HFF-Myc (cell line): ENCODE data around the gene SALL4.

Source experiments
- DNase-seq: peaks from one replicate; pipeline ENCODE4 v3.0.0-alpha.2; 2011; ENCODE audit warnings: low read depth; ENCODE audit errors: extremely low read depth
- H3K4me3 ChIP-seq: replicated peaks from 2 replicates; pipeline ENCODE4 v1.5.1; 2011; ENCODE audit warnings: low read depth, mild to moderate bottlenecking, control low read depth, low read length
- CTCF ChIP-seq: IDR thresholded peaks from 2 replicates; pipeline ENCODE4 v1.5.1; 2012; ENCODE audit warnings: mild to moderate bottlenecking, low read depth, low read length, control low read depth; ENCODE audit errors: missing control alignments

SALL4 gene

DNA sequence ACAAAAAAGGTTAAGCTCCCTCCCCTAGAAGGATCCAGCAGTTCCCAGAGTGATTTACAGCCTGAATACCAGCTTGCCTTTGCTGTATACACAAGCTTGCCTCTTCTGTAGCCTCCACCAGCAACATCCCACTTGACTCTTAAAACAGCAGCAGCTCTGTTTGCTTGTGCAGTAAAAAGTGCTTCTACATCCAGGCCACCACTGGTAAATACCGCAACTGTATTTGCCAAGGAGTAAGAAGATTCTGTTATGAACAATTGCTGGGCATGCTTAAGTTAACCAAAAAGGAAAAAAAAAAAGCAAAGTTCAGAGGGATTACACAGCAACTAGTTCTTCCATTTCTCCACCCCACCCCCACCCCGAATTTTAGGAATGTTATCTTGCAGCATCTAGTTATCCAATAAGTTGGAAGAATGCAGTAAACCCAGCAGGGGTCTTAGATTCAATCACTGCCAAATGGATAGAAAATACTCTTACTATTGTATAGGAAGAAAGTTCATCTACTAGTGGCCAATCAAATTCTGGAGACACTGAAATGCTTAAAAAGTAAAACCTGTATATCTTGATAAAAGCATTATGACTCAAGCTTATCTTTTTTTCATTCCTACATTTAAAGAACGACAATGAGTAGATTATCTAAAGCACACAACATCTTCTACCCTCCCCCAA lies 4.8 kb downstream of the SALL4 start:
- no peak overlapping the region for H3K4me3 ChIP-seq
- no peak for DNase-seq
- no peak for TF ChIP-seq CTCF

DNA sequence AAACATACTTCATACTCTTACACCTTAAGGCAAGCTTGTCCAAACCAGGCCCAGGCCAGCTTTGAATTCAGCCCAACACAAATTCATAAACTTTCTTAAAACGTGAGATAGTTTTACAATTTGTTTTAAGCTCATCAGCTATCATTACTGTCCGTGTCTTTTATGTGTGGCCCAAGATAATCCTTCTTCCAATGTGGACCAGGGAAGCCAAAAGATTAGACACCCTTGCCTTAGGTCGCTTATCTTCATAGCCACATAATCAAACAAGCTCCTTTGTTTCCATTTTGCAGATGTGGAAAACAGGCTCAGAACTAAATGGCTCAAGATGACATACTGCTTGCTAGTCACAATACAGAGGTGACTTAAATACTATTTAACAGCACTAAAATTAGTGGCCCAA lies 6.0 kb downstream of the SALL4 start:
- H3K4me3 ChIP-seq = no peak overlapping the region
- TF ChIP-seq CTCF = no peak
- DNase-seq = no peak

DNA sequence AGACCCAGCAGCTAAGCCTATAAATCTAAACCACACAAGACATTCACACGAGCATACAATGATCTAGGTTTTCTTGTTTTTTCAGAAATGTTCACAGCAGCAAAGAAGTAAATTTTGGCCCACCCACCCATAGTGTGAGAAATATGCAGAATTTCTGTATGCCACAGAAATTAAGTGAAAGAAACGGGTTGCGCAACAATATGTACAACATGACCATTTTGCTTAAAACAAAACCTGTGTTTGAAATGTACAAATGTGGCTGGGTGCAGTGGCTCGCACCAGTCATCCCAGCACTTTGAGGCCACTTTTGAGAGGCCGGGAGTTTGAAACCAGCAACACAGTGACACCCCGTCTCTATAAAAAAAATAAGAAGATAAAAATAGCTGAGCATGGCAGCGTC lies 9.4 kb downstream of the SALL4 start:
- no peak for DNase-seq
- TF ChIP-seq CTCF = no peak
- H3K4me3 ChIP-seq = no peak overlapping the region

DNA sequence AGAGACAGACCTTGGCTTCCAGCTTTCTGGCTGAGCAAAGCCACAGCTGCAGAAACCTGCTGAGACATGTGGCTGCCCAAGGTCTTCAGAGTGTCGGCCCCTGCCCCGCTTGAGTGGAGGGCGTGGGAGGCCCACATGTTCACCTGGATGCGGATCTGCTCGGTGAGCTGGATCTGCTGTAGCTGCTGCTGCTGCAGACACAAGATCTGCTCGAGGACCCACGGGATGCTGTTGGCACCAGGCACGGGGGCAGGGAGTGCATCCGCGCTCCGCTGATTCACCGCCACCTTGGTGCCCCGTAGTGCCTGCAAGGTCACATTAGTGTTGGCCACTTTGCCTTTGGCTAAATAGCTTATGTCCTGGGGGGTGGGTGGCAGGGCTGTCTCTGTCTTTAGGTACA lies 10.7 kb downstream of the SALL4 start:
- TF ChIP-seq CTCF = no peak
- DNase-seq = no peak
- no peak overlapping the region for H3K4me3 ChIP-seq

- TF ChIP-seq CTCF = no peak
- no peak for DNase-seq
- H3K4me3 ChIP-seq = no peak overlapping the region
These were observed 12.1 kb downstream of the SALL4 start for GRCh38 chr20:51790256-51790655.

DNA sequence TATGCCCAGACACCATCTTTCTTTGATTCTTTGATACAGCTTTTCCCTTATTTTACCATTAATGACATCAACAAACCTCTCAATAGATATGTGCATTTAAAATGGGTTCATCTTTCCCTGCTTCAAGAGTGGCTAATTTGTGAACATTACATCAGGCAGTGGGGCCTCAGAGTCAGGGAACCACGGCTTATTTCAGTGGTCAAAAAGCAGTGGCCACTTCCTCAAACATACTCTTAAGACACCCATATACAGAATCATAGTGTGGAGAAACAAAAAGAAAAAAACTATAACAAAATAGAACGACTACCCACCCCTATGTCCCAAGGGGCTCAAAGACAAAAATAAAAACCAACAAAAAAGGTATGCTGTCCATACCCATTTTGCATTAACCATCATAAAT lies 12.9 kb downstream of the SALL4 start:
- TF ChIP-seq CTCF = no peak
- no peak overlapping the region for H3K4me3 ChIP-seq
- no peak for DNase-seq

GRCh38 chr20:51788822-51789221 lies 13.5 kb downstream of the SALL4 start:
- no peak overlapping the region for H3K4me3 ChIP-seq
- no peak for DNase-seq
- TF ChIP-seq CTCF = no peak
